B cell (primary cell): ENCODE results near the gene ACSBG1. TPM values are rescaled to one million over a fixed set of nuclear protein-coding genes. Genes with fewer than 3 reads are reported as not detected.

Source experiments
- ATAC-seq: fragments of 200-7000 bp; cut with Tn5 transposase; one replicate; pipeline ENCODE4 v1.10.0; 2021; ENCODE audit warnings: low read depth, mild to moderate bottlenecking, moderate number of reproducible peaks, moderate library complexity
- CTCF ChIA-PET: fragments of 350-600 bp; sonication (Branson Sonifier 250); formaldehyde crosslinking; loops from one replicate; lab custom pipeline; 2021; ENCODE audit warnings: antibody characterized with exemption, inconsistent platforms; lab: Charles Lee
- POLR2A ChIA-PET: fragments of 350-600 bp; sonication (Branson Sonifier 250); formaldehyde crosslinking; loops from one replicate; lab custom pipeline; 2021; ENCODE audit warnings: antibody characterized with exemption; lab: Charles Lee
- DNase-seq: peaks from one replicate; pipeline ENCODE4 v3.0.0; 2013
- H2AFZ ChIP-seq: 2 replicates; pipeline ENCODE4 v1.6.1; 2012; ENCODE audit warnings: mild to moderate bottlenecking, low read depth, low read length; ENCODE audit not compliant: insufficient read depth, poor library complexity, severe bottlenecking
- H3K27ac ChIP-seq, 2 donors: 1 replicate in 1 of 2; 2 replicates in 1 of 2; pipeline ENCODE4 v1.5.1; 2012 to 2013; ENCODE audit warnings: low read length in 2 of 2, mild to moderate bottlenecking in 2 of 2, moderate library complexity in 1 of 2
- H3K27me3 ChIP-seq, 4 experiments: fragments of 200-600 bp in 1 of 4; sonication (generic) in 1 of 4; replicated peaks in 1 of 4; 1 replicate in 2 of 4; 2 replicates in 2 of 4; pipeline versions ENCODE4 v1.6.1 to v1.7.0; 2013 to 2016; ENCODE audit warnings: low read length in 3 of 4, mild to moderate bottlenecking in 2 of 4, mixed read lengths in 1 of 4, moderate library complexity in 1 of 4; ENCODE audit not compliant: insufficient read depth in 4 of 4, control insufficient read depth in 3 of 4; ENCODE audit errors: control extremely low read depth in 1 of 4
- H3K36me3 ChIP-seq, 2 experiments: replicated peaks in 1 of 2; 1 replicate in 1 of 2; 2 replicates in 1 of 2; pipeline versions ENCODE4 v1.6.1 to v1.7.1; 2013; ENCODE audit warnings: low read length in 1 of 2; ENCODE audit not compliant: insufficient read depth in 2 of 2, control insufficient read depth in 1 of 2; ENCODE audit errors: control extremely low read depth in 1 of 2, extremely low read depth in 1 of 2
- H3K4me1 ChIP-seq, 2 donors: fragments of 200-600 bp in 1 of 2; sonication (generic) in 1 of 2; 1 replicate in 1 of 2; 2 replicates in 1 of 2; pipeline versions ENCODE4 v1.5.1 to v1.6.1; 2013 to 2017; ENCODE audit warnings: low read length in 2 of 2; ENCODE audit not compliant: control insufficient read depth in 2 of 2, insufficient read depth in 2 of 2
- H3K4me2 ChIP-seq: replicated peaks from 2 replicates; pipeline ENCODE3; 2012; ENCODE audit warnings: mild to moderate bottlenecking, low read depth, low read length; ENCODE audit not compliant: poor library complexity, severe bottlenecking
- H3K4me3 ChIP-seq, 5 experiments: fragments of 200-600 bp in 1 of 5; sonication (generic) in 1 of 5; 1 replicate in 3 of 5; 2 replicates in 2 of 5; pipeline versions ENCODE4 v1.5.1 to v1.7.0; 2011 to 2016; ENCODE audit warnings: low read length in 4 of 5, mild to moderate bottlenecking in 4 of 5, low read depth in 2 of 5, control low read depth in 1 of 5, moderate library complexity in 1 of 5; ENCODE audit not compliant: insufficient read depth in 1 of 5; ENCODE audit errors: control extremely low read depth in 1 of 5, extremely low read depth in 1 of 5
- H3K79me2 ChIP-seq: fragments of 200-600 bp; sonication (generic); one replicate; pipeline ENCODE4 v1.6.0; 2016; ENCODE audit warnings: low read length; ENCODE audit not compliant: control insufficient read depth, insufficient read depth
- H3K9ac ChIP-seq: fragments of 200-600 bp; sonication (generic); 2 replicates; pipeline ENCODE4 v1.6.1; 2017; ENCODE audit warnings: mild to moderate bottlenecking, low read length, moderate library complexity
- H3K9me3 ChIP-seq, 3 donors: one replicate each; pipeline versions ENCODE4 v1.6.1 to v1.7.1; 2013; ENCODE audit warnings: low read length in 2 of 3; ENCODE audit not compliant: control insufficient read depth in 2 of 3, insufficient read depth in 1 of 3; ENCODE audit errors: control extremely low read depth in 1 of 3
- H4K20me1 ChIP-seq: 2 replicates; pipeline ENCODE4 v1.6.0; 2012; ENCODE audit warnings: mild to moderate bottlenecking, low read length; ENCODE audit not compliant: insufficient read depth, control insufficient read depth, poor library complexity, severe bottlenecking
- H3K27ac Mint-ChIP-seq: one replicate; pipeline ENCODE4 v1.8.0; 2021; ENCODE audit warnings: mixed read lengths
- H3K27me3 Mint-ChIP-seq: one replicate; pipeline ENCODE4 v1.8.0; 2021; ENCODE audit warnings: mixed read lengths
- H3K4me1 Mint-ChIP-seq: one replicate; pipeline ENCODE4 v1.8.0; 2021; ENCODE audit warnings: mixed read lengths
- H3K4me3 Mint-ChIP-seq: one replicate; pipeline ENCODE4 v1.8.0; 2021; ENCODE audit warnings: mixed read lengths
- H3K9me3 Mint-ChIP-seq: one replicate; pipeline ENCODE4 v1.8.0; 2022; ENCODE audit warnings: mixed read lengths; ENCODE audit not compliant: insufficient read depth
- EZH2 ChIP-seq: IDR thresholded peaks from 2 replicates; pipeline ENCODE4 v1.6.1; 2012; ENCODE audit warnings: borderline replicate concordance, low read depth, mild to moderate bottlenecking, moderate library complexity, low read length; ENCODE audit not compliant: insufficient read depth, poor library complexity, severe bottlenecking
- WGBS: methylation state at CpG from one replicate; pipeline ENCODE4 v1.1.5; 2013; ENCODE audit warnings: missing lambda C conversion rate; ENCODE audit not compliant: insufficient coverage; 5-methylcytosine and 5-hydroxymethylcytosine counted together
- intact Hi-C: fragments of 100-400 bp; cut with micrococcal nuclease; formaldehyde crosslinking; loops from one replicate; pipeline ENCODE4 v1.10.0; 2022
- polyA plus RNA-seq: library from polyadenylated mRNA; depleted of rRNA; stranded (reverse); fragments of >200 nt; gene quantifications from 2 replicates; pipeline ENCODE4 v1.2.3, GENCODE V29; 2012
- total RNA-seq, 2 donors: library from RNA; stranded (reverse); fragments of 120-200 nt in 1 of 2; gene quantifications; 1 replicate in 1 of 2; 2 replicates in 1 of 2; pipeline versions ENCODE4 v1.2.3 to v1.2.4, GENCODE V29; 2013 to 2022
- TF ChIP-seq, protein P1 (sequence below): fragments of 200-600 bp; IDR thresholded peaks from one replicate; pipeline ENCODE4 v1.8.0; 2022; ENCODE audit warnings: antibody characterized with exemption, mild to moderate bottlenecking

The ACSBG1 gene
- total and polyA plus RNA-seq, 2 donors (not counting 1 experiment from before 2014, with no cell fraction given), result 0.03 to 0.07 TPM

DNA sequence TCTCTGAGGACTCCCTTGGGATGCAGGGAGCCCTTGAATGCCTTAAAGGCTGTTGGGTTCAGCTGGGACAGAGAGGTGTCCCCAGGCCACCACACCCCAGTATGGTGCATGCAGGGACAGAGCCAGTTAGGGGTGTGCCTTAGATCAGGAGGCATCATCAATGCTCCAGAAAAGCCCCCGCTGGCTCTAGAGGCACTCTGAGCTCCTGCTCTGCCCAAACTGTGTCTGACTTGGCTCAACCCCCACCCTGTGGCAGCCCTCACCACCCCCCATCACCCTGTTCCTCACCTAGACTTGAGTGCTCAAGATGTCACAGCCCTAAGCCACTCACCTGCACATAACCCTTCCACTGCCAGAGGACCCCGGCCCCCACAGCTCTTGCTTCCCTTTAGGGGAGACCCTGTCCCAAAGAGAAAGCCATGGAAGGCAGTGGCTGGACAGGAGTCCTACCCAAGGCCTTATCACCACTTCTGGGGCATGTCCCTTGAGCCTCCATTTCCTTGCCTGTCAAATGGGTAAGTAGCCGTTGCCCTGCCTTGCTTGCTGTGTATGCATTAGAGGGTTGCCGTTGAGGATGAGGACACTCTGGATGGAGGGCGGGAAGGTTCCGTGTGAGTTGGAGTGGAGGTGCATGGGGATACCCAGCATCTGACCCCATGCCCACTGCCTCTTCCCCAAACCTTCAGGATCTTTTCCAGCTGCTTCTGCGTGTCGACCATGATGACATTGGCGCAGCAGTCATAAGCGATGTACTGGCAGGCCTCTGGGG is 41.4 kb downstream of the ACSBG1 start:
- ChIA-PET CTCF (interaction anchor here (0.6 to 16.6 kb wide), 8 partner anchors 18 to 233 kb away, joined by 3 to 394 read pairs (median 41); partner anchors contain the start of genes CIB2 and IDH3A), POLR2A (interaction anchor here (1.1 kb wide), 1 partner anchor 38 kb away, joined by 4 read pairs; no protein-coding TSS in a partner anchor)
- DNase-seq (no peak), ATAC-seq (no peak)
- H3K27ac Mint-ChIP-seq, result no peak overlapping the region
- no peak overlapping the region for H3K4me3 ChIP-seq
- H3K4me3 Mint-ChIP-seq, result no peak overlapping the region
- H3K27me3 ChIP-seq, result no peaks in the 10 kb centered on the region
- no peaks in the 10 kb centered on the region for H3K79me2 ChIP-seq
- no peaks in the 10 kb centered on the region for H3K4me1 ChIP-seq
- H3K36me3 ChIP-seq, result no peaks in the 10 kb centered on the region
- no peak overlapping the region for H2AFZ ChIP-seq
- H3K9me3 Mint-ChIP-seq, result peaks cover 2% of the 10 kb centered on the region
- no peaks in the 10 kb centered on the region for H3K27me3 Mint-ChIP-seq
- H3K27ac ChIP-seq, result no peak overlapping the region
- H4K20me1 ChIP-seq, result no peaks in the 10 kb centered on the region
- peaks cover 2% of the 10 kb centered on the region for H3K4me1 Mint-ChIP-seq
- TF ChIP-seq EZH2, result no peak
- TF ChIP-seq, protein P1, sequence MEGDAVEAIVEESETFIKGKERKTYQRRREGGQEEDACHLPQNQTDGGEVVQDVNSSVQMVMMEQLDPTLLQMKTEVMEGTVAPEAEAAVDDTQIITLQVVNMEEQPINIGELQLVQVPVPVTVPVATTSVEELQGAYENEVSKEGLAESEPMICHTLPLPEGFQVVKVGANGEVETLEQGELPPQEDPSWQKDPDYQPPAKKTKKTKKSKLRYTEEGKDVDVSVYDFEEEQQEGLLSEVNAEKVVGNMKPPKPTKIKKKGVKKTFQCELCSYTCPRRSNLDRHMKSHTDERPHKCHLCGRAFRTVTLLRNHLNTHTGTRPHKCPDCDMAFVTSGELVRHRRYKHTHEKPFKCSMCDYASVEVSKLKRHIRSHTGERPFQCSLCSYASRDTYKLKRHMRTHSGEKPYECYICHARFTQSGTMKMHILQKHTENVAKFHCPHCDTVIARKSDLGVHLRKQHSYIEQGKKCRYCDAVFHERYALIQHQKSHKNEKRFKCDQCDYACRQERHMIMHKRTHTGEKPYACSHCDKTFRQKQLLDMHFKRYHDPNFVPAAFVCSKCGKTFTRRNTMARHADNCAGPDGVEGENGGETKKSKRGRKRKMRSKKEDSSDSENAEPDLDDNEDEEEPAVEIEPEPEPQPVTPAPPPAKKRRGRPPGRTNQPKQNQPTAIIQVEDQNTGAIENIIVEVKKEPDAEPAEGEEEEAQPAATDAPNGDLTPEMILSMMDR, result no peak
- H3K9me3 ChIP-seq, result no peaks in the 10 kb centered on the region
- 100% methylated on average over 3 of the region's 10 CpGs for WGBS
- intact Hi-C loops, result no loop called here
- H3K9ac ChIP-seq, result no peak overlapping the region
- H3K4me2 ChIP-seq, result no peak overlapping the region

DNA sequence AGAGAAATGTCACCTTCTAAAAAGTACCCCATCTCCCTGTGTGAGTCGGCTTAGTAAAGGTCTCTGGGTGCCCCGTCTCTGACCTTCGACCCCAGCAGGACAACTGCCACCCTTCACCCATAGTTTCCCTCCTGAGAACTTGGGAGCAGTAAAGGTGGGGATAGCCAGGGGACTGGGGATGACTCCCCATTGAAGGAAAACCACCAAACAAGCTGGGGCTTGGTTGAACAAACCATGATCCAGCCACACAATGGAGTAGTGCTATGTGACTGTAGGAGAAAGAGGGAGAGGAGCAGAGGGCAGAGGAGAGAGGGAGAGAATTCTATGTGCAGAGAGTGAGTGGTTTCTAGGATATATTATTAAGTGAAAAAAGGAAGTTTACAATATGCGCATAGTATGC is 51.5 kb downstream of the ACSBG1 start:
- Histone ChIP-seq H4K20me1 (no peaks in the 10 kb centered on the region), H3K27me3 (no peaks in the 10 kb centered on the region), H3K27ac (no peak overlapping the region), H3K9ac (no peak overlapping the region), H3K4me1 (no peaks in the 10 kb centered on the region), H2AFZ (no peak overlapping the region), H3K4me3 (no peak overlapping the region), H3K9me3 (no peaks in the 10 kb centered on the region), H3K4me2 (no peak overlapping the region), H3K36me3 (no peaks in the 10 kb centered on the region), H3K79me2 (no peaks in the 10 kb centered on the region)
- TF ChIP-seq, protein P1, result no peak
- TF ChIP-seq EZH2, result no peak
- DNase-seq, result no peak
- intact Hi-C loops, result no loop called here
- ATAC-seq, result no peak
- H3K4me3 Mint-ChIP-seq, result no peak overlapping the region
- H3K27ac Mint-ChIP-seq, result no peak overlapping the region
- H3K4me1 Mint-ChIP-seq, result peaks cover 3% of the 10 kb centered on the region
- H3K9me3 Mint-ChIP-seq, result no peaks in the 10 kb centered on the region
- ChIA-PET POLR2A (no interaction called here), CTCF (interaction anchor here (0.6 kb wide), 1 partner anchor 15 kb away, joined by 4 read pairs; no protein-coding TSS in a partner anchor)
- WGBS, result no CpG with 5 or more reads among the region's 4 CpGs
- peaks cover 9% of the 10 kb centered on the region for H3K27me3 Mint-ChIP-seq
